ENCODE measurements around the gene ZSCAN22.
"Not testable (repeated sequence)": the region's sequence is repeated elsewhere in the genome, so short reads cannot be mapped to it uniquely, and the experiment has no call there.

Gene ZSCAN22

GRCh38 chr19:58367698-58368454 lies 41.1 kb downstream of the ZSCAN22 start:
- Histone ChIP-seq H3K4me3 (ENCODE audit: insufficient read length, low read depth) (no peak overlapping the region), H3K9ac (ENCODE audit: insufficient read length, low read depth) (no peak overlapping the region), H3K9me3 (ENCODE audit: insufficient read depth, low read length) (no peaks in the 10 kb centered on the region), H3K36me3 (ENCODE audit: insufficient read depth, insufficient read length, low read length) (peaks cover 17% of the 10 kb centered on the region), H3K27me3 (ENCODE audit: insufficient read depth, insufficient read length) (no peaks in the 10 kb centered on the region), H3K4me1 (ENCODE audit: insufficient read depth, insufficient read length) (peaks cover 4% of the 10 kb centered on the region)
- DNase-seq (ENCODE audit: low read depth, low spot score), result no peak
- no peak for TF ChIP-seq SUZ12 (IDR thresholded peaks at IDR 0.05; ENCODE audit: extremely low read depth, insufficient read depth, insufficient read length)
- TF ChIP-seq ZNF274 (IDR thresholded peaks at IDR 0.05; ENCODE audit: low read depth, low read length), result no peak

GRCh38 chr19:58368561-58369360 lies 42.0 kb downstream of the ZSCAN22 start:
- peaks cover 17% of the 10 kb centered on the region for H3K36me3 ChIP-seq (ENCODE audit: insufficient read depth, insufficient read length, low read length)
- H3K27me3 ChIP-seq (ENCODE audit: insufficient read depth, insufficient read length), result no peaks in the 10 kb centered on the region
- no peak overlapping the region for H3K4me3 ChIP-seq (ENCODE audit: insufficient read length, low read depth)
- no peak overlapping the region for H3K9ac ChIP-seq (ENCODE audit: insufficient read length, low read depth)
- TF ChIP-seq SUZ12 (IDR thresholded peaks at IDR 0.05; ENCODE audit: extremely low read depth, insufficient read depth, insufficient read length) (no peak), YY1 (IDR thresholded peaks at IDR 0.05; ENCODE audit: insufficient read depth, insufficient read length) (no peak), ZNF274 (IDR thresholded peaks at IDR 0.05; ENCODE audit: low read depth, low read length) (no peak)
- peaks cover 4% of the 10 kb centered on the region for H3K4me1 ChIP-seq (ENCODE audit: insufficient read depth, insufficient read length)
- DNase-seq (ENCODE audit: low read depth, low spot score), result no peak
- H3K9me3 ChIP-seq (ENCODE audit: insufficient read depth, low read length), result no peaks in the 10 kb centered on the region

GRCh38 chr19:58372311-58373133 lies 45.7 kb downstream of the ZSCAN22 start:
- Histone ChIP-seq H3K4me1 (ENCODE audit: insufficient read depth, insufficient read length) (peaks cover 3% of the 10 kb centered on the region), H3K4me3 (ENCODE audit: insufficient read length, low read depth) (no peak overlapping the region), H3K36me3 (ENCODE audit: insufficient read depth, insufficient read length, low read length) (peaks cover 5% of the 10 kb centered on the region), H3K9me3 (ENCODE audit: insufficient read depth, low read length) (no peaks in the 10 kb centered on the region), H3K27me3 (ENCODE audit: insufficient read depth, insufficient read length) (no peaks in the 10 kb centered on the region), H3K9ac (ENCODE audit: insufficient read length, low read depth) (no peak overlapping the region)
- TF ChIP-seq SUZ12 (IDR thresholded peaks at IDR 0.05; ENCODE audit: extremely low read depth, insufficient read depth, insufficient read length), result no peak
- TF ChIP-seq YY1 (IDR thresholded peaks at IDR 0.05; ENCODE audit: insufficient read depth, insufficient read length), result no peak
- TF ChIP-seq ZNF274 (IDR thresholded peaks at IDR 0.05; ENCODE audit: low read depth, low read length), result no peak
- no peak for DNase-seq (ENCODE audit: low read depth, low spot score)

GRCh38 chr19:58374200-58374599 lies 47.4 kb downstream of the ZSCAN22 start:
- H3K27me3 ChIP-seq (ENCODE audit: insufficient read depth, insufficient read length), result no peaks in the 10 kb centered on the region
- H3K4me1 ChIP-seq (ENCODE audit: insufficient read depth, insufficient read length), result peaks cover 5% of the 10 kb centered on the region
- no peak for TF ChIP-seq SUZ12 (IDR thresholded peaks at IDR 0.05; ENCODE audit: extremely low read depth, insufficient read depth, insufficient read length)
- no peak for TF ChIP-seq YY1 (IDR thresholded peaks at IDR 0.05; ENCODE audit: insufficient read depth, insufficient read length)
- TF ChIP-seq ZNF274 (IDR thresholded peaks at IDR 0.05; ENCODE audit: low read depth, low read length), result no peak
- no peaks in the 10 kb centered on the region for H3K36me3 ChIP-seq (ENCODE audit: insufficient read depth, insufficient read length, low read length)
- H3K9me3 ChIP-seq (ENCODE audit: insufficient read depth, low read length), result no peaks in the 10 kb centered on the region
- no peak for DNase-seq (ENCODE audit: low read depth, low spot score)
- H3K9ac ChIP-seq (ENCODE audit: insufficient read length, low read depth), result no peak overlapping the region
- no peak overlapping the region for H3K4me3 ChIP-seq (ENCODE audit: insufficient read length, low read depth)

GRCh38 chr19:58376724-58377123 lies 49.9 kb downstream of the ZSCAN22 start:
- H3K9ac ChIP-seq (ENCODE audit: insufficient read length, low read depth); H3K9me3 ChIP-seq (ENCODE audit: insufficient read depth, low read length); H3K27me3 ChIP-seq (ENCODE audit: insufficient read depth, insufficient read length); H3K4me1 ChIP-seq (ENCODE audit: insufficient read depth, insufficient read length); H3K4me3 ChIP-seq (ENCODE audit: insufficient read length, low read depth); DNase-seq (ENCODE audit: low read depth, low spot score); H3K36me3 ChIP-seq (ENCODE audit: insufficient read depth, insufficient read length, low read length): not testable (repeated sequence)

- Histone ChIP-seq H3K4me3 (ENCODE audit: insufficient read length, low read depth) (no peak overlapping the region), H3K27me3 (ENCODE audit: insufficient read depth, insufficient read length) (no peaks in the 10 kb centered on the region), H3K9me3 (ENCODE audit: insufficient read depth, low read length) (no peaks in the 10 kb centered on the region), H3K9ac (ENCODE audit: insufficient read length, low read depth) (no peak overlapping the region), H3K4me1 (ENCODE audit: insufficient read depth, insufficient read length) (peaks cover 4% of the 10 kb centered on the region), H3K36me3 (ENCODE audit: insufficient read depth, insufficient read length, low read length) (no peaks in the 10 kb centered on the region)
- TF ChIP-seq ZNF274 (IDR thresholded peaks at IDR 0.05; ENCODE audit: low read depth, low read length) (no peak), YY1 (IDR thresholded peaks at IDR 0.05; ENCODE audit: insufficient read depth, insufficient read length) (no peak), SUZ12 (IDR thresholded peaks at IDR 0.05; ENCODE audit: extremely low read depth, insufficient read depth, insufficient read length) (no peak)
- no peak for DNase-seq (ENCODE audit: low read depth, low spot score)
These were observed 52.5 kb downstream of the ZSCAN22 start for GRCh38 chr19:58379246-58379645.

Data from NT2/D1 (cell line).